ENCODE results near the gene SLF1.
A peak's percentile ranks its signal among the peaks of the same experiment; 100 is the strongest.

The SLF1 gene

DNA sequence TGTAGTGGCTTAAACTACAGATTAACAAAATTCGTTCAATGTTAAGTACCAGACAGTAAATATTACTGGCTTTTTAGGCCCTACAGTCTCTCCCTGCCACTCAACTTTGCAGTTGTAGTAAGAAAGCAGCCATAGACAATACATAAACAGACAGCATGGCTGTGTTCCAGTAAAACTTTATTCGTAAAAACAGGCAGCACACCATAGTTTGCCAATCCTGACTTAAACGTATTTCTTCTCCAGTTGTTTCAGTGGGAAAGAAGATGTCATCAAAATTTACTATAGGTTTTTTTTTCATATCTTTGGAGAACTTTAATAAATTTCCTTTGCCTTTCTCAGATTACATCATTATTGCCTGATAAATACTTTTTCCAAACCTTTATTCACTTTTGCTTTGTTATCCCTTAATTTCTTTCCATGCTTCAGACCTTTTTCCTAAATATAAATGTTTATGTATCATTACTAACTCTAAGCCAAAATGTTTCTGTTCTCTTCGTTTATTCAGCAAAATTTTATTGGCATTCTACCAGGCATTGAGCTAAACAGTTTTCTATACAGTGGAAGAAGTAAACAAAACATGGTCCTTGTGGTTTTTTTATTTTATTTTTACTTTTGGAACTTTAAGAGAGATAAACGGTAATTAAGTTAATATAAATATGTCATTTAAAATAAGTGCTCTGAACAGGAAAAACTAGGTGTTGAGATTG, 64.5 kb downstream of the SLF1 start:
- TF ChIP-seq POLR2A (IDR thresholded peaks at IDR 0.05; ENCODE audit: low read length): no peak
- no peak for TF ChIP-seq GATA1 (IDR thresholded peaks at IDR 0.05; ENCODE audit: low read depth, low read length)

DNA sequence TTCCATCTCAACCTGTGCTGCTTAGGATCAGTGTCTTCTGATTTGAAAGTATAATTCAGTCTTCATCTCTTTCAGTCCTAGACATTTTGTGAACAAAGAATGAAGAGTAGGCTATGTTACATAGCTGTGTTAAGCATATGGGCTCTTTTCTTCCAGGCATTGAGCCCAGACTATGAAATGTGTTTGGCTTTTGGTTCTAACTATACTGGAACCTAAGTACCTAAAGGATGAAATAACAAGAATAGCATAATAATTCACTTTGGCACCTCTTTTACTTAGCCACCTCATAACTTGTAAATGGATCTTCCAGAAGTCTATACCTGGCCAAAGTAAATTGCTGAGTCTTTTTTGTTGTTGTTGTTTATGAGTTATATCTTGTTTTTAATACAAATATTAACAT, 71.4 kb downstream of the SLF1 start:
- DNase-seq: no peak
- TF ChIP-seq GATA1 (IDR thresholded peaks at IDR 0.05; ENCODE audit: low read depth, low read length) (no peak), POLR2A (IDR thresholded peaks at IDR 0.05; ENCODE audit: low read length) (no peak)

More for the DNA sequence above, 64.5 kb downstream of the SLF1 start:
- DNase-seq: no peak

DNA sequence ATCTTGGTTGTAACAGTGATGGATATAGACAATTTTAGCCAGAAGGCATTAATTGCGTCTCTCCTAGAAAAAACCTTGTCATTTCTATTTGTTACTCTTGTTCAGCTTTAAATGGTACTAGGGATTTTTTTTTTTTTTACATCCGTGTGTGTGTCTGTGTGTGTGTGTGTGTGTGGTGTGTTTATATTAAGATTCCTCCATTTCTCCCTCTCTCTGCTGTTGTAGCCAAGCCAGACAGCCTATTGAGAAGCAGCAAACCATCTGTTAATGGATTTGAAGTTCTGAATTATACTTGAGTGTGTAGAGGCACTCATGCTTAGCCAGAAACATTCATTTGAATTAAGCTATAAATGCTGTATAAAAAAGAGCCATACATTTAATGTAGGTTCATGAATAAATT, 72.3 kb downstream of the SLF1 start:
- DNase-seq: no peak
- TF ChIP-seq POLR2A (IDR thresholded peaks at IDR 0.05; ENCODE audit: low read length) (no peak), GATA1 (IDR thresholded peaks at IDR 0.05; ENCODE audit: low read depth, low read length) (no peak)

DNA sequence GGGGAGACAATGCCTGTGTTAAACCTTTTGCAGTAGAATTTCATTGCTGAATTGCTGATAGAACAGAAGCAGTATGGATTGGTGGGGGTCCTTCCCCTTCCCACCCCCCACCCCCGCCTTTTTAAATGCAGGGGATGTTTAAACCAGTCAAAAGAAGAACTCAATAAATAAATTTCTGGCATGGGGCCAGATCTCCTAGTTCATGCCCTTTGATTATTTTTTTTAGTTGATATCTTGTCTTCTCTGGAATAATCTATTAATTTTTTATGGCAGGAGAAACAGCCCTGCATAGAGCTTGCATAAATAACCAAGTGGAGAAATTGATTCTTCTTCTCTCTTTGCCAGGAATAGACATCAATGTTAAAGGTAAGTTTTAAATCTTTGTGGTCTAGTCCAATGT, 72.8 kb downstream of the SLF1 start:
- no peak for DNase-seq
- TF ChIP-seq GATA1 (IDR thresholded peaks at IDR 0.05; ENCODE audit: low read depth, low read length) (no peak), POLR2A (IDR thresholded peaks at IDR 0.05; ENCODE audit: low read length) (no peak)

DNA sequence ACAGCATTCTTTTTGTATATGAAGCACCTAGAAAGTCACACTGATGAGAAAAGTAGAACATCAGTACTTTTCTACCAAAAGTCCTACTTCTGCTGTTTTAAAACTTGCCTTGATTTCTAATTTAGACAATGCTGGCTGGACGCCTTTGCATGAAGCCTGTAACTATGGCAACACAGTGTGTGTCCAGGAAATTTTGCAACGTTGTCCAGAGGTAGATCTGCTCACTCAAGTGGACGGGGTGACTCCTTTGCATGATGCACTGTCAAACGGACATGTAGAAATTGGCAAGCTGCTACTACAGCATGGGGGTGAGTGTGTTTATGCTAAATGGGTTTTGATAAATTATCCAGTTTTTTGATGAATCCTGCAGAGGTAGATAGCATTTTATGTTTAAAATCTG, 73.5 kb downstream of the SLF1 start:
- TF ChIP-seq POLR2A (IDR thresholded peaks at IDR 0.05; ENCODE audit: low read length) (no peak), GATA1 (IDR thresholded peaks at IDR 0.05; ENCODE audit: low read depth, low read length) (no peak)
- DNase-seq: no peak

- DNase-seq: no peak
- TF ChIP-seq GATA1 (IDR thresholded peaks at IDR 0.05; ENCODE audit: low read depth, low read length): no peak
- no peak for TF ChIP-seq POLR2A (IDR thresholded peaks at IDR 0.05; ENCODE audit: low read length)
Observed at GRCh38 chr5:94692581-94692980, 74.1 kb downstream of the SLF1 start.

DNA sequence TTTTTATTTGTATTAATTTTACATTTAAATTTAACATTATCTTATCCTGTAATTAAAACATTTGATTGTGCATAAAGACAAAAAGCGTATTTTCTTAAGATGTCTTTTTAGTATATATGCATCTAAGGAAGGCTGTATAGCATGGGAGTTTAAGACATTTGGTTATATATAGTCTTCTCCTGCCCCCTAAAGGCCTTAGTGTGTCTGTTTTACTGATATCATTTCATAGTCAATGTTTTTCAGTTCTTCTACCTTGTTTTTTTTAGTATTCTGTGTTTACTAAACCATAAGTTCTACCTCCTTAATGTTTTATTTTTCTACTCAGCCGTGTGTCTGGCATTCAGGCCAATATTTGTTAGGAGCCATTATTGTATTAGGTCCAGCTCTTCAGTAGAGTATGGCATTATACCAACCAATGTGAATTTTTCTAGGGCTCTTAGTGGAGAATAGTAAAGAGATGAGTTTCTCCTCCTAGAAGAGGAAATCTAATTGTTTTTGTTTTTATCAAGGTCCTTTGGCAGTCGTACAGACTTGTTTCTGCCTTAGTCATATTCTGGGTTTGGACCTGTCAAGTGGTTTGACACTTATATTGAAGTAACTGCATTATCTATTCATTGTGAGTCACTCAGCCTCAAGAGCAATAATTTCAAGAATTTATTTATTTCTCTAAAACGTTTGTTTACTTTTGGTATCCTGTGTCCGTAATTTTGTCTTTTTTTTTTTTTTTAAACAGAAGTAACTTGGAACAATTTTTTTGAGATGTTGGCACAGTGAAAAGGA, 74.8 kb downstream of the SLF1 start:
- DNase-seq: peak; percentile 57 to 70
- TF ChIP-seq POLR2A (IDR thresholded peaks at IDR 0.05; ENCODE audit: low read length) (no peak), GATA1 (IDR thresholded peaks at IDR 0.05; ENCODE audit: low read depth, low read length) (no peak)

DNA sequence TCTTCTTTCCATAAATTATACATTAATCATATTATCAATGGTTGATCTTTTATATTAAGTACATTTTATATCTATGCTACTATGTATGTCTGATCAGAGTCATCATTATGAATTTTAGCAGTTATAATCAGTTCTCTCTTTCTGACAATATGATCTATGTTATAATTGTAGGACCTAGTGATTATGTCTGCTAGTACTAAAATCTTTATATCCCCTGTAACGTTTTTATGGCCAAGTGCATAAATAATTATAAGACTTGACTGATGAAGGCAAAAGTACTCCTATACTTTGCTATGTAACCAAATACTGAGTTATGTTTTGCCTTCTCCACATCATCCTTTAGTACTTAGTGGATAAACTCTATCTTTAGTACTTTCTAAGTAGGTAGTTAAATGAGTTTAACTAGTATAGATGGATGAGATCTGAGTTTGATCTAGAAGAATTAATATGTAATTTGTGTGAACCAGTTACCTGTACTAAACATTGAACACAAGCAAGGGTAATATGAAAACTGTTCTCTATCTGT, 75.4 kb downstream of the SLF1 start:
- DNase-seq: no peak
- no peak for TF ChIP-seq GATA1 (IDR thresholded peaks at IDR 0.05; ENCODE audit: low read depth, low read length)
- TF ChIP-seq POLR2A (IDR thresholded peaks at IDR 0.05; ENCODE audit: low read length): no peak

DNA sequence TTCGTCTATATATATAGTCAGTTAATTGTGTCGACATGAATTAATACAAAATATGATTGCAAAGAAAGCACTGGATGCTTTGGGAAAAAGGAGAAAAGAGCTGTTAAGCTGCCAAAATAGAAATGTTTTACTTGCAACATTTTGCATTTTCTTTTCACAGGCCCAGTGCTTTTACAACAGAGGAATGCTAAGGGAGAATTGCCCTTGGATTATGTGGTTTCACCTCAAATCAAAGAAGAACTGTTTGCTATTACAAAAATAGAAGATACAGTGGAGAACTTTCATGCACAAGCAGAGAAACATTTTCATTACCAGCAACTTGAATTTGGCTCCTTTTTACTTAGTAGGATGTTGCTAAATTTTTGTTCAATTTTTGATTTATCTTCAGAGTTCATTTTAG, 76.2 kb downstream of the SLF1 start:
- no peak for DNase-seq
- TF ChIP-seq GATA1 (IDR thresholded peaks at IDR 0.05; ENCODE audit: low read depth, low read length): no peak
- TF ChIP-seq POLR2A (IDR thresholded peaks at IDR 0.05; ENCODE audit: low read length): no peak

DNA sequence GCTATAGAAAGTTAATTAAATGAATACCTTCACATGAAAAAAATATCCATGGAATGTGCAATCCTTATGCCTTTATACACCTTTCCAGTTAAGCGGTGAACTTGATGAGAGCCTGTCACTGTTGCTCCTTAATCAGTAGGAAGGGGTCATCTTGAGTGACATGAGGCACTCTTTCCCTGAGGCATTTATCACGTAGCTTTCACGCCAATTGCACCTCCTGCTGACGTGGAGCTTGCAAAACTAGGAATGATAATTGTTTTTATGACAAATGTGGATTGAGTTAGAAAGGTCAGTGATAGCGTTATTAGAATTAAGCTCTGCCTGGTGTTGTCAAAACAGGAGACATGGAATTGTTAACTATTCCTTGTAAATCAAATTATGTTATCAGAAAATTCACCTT, 79.7 kb downstream of the SLF1 start:
- DNase-seq: no peak

GRCh38 chr5:94699562-94699961, 81.1 kb downstream of the SLF1 start:
- TF ChIP-seq POLR2A (IDR thresholded peaks at IDR 0.05; ENCODE audit: low read length) (no peak), GATA1 (IDR thresholded peaks at IDR 0.05; ENCODE audit: low read depth, low read length) (no peak)
- no peak for DNase-seq

More for the DNA sequence above, 79.7 kb downstream of the SLF1 start:
- TF ChIP-seq POLR2A (IDR thresholded peaks at IDR 0.05; ENCODE audit: low read length): no peak
- TF ChIP-seq GATA1 (IDR thresholded peaks at IDR 0.05; ENCODE audit: low read depth, low read length): no peak

- DNase-seq: no peak
- TF ChIP-seq GATA1 (IDR thresholded peaks at IDR 0.05; ENCODE audit: low read depth, low read length) (no peak), POLR2A (IDR thresholded peaks at IDR 0.05; ENCODE audit: low read length) (no peak)
Observed at GRCh38 chr5:94700592-94700991, 82.1 kb downstream of the SLF1 start.

GRCh38 chr5:94702729-94703128, 84.3 kb downstream of the SLF1 start:
- no peak for TF ChIP-seq POLR2A (IDR thresholded peaks at IDR 0.05; ENCODE audit: low read length)
- TF ChIP-seq GATA1 (IDR thresholded peaks at IDR 0.05; ENCODE audit: low read depth, low read length): no peak
- DNase-seq: no peak

DNA sequence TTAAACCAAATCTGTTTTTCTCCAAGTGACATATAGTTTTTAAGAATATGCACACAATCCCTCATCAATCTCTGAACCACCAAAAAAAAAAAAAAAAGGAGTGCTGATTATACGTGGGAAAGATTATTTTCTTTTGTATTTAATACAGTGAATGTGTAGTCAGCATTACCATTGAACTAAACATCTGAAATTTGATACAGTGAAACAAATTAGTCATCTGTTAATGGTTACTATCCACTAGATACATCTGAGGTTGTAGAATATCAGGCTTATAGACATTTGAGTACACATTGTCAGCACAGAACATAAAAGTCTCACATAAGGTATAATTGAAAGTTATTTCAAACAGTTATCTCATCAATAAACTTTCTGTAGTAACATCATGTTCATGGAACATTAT, 87.0 kb downstream of the SLF1 start:
- no peak for TF ChIP-seq GATA1 (IDR thresholded peaks at IDR 0.05; ENCODE audit: low read depth, low read length)
- no peak for TF ChIP-seq POLR2A (IDR thresholded peaks at IDR 0.05; ENCODE audit: low read length)
- DNase-seq: no peak

GRCh38 chr5:94707359-94707758, 88.9 kb downstream of the SLF1 start:
- DNase-seq: no peak
- TF ChIP-seq GATA1 (IDR thresholded peaks at IDR 0.05; ENCODE audit: low read depth, low read length): no peak

Measured in erythroblast (primary cell).